ENCODE data around the gene LRCOL1. TPM values are rescaled to one million over a fixed set of nuclear protein-coding genes. Genes with fewer than 3 reads are reported as not detected.

LRCOL1 gene
- total RNA-seq, 1 donor from 2014 or later, result 6.6 TPM

- DNase-seq, result no peak
Observed at GRCh38 chr12:132581348-132582057, 28.9 kb downstream of the LRCOL1 start.

DNA sequence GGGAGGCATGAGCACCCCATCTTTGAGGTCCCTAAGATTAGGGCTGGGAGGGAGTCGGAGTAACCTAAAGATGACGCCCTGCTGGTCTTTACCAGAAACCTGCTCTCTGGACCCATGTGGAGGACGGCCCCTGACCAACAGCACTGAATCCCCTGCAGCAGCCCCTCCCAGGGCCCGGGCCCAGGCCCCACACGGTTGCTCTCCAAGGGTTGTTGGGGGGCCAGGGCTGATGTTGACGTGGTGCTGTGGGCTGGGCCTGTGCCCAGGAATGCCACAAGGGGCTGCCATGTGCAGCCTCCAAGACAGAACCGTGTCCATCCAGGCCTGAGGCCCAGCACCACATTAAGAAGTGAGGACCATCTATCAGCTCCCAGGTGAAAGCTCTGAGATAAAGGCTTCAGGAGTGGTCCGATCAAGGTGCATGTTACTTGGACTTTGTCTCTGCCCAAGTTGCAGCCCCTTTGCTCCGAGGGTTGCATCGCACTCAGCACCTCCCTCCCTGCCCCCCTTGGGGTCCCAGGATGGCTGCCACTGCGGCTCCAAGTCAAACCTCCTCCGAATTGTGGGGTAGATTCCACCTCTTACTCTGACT lies 29.6 kb downstream of the LRCOL1 start:
- DNase-seq, result no peak

DNA sequence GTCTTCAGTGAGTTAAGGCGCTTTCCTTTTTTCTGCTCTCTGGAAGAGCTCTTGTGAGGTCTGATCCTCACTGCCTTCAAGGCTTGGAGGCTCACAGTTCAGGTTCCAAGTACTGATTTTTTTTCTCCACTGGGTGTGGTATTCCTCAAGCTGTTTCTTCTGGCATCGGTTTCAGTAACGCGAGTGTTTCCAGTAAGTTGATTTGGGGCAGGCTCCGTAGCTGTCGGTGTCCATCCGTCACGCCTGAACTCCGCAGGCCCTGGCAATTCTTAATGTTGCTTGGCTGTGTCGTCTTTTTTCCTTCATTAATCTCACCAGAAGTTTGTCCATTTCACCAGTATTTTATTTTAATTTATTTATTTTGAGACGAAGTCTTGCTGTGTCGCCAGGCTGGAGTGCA lies 30.6 kb downstream of the LRCOL1 start:
- no peak for DNase-seq

DNA sequence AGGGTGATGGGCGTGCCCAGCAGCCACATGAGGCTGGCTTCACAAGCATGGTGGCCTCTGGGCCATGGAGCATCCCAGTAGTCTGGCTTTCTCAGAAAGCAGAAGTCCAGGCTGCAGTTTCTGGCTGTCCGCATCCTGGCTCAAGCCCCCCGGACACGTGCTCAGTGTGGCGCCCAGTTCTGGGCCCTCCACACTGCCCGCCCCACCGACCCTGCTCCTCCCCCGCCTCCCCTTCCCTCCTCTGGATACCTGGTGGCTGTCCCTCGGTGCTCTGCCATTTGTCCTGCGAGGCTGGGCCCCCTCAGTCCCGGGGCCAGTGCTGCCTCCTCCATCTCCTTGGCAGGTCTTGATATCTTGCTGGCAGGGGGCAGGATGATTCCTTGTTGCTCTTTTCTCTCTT lies 31.6 kb downstream of the LRCOL1 start:
- DNase-seq, result no peak

DNA sequence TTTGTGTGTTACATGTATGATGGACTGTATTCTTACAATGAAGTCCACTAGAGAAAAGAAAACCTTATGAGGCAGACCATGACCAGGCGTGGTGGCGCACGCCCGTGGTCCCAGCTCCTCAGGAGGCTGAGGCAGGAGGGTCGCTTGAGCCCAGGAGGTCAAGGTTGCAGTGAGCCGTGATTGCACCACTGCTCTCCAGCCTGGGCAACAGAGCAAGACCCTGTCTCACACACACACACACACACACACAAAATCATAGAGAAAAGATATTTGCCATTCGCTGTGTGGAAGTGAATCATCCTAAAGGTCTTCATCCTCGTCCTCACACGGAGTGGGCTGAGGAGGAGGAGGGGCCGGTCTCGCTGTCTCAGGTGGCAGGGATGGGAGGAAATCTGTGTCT lies 32.3 kb downstream of the LRCOL1 start:
- DNase-seq, result no peak

DNA sequence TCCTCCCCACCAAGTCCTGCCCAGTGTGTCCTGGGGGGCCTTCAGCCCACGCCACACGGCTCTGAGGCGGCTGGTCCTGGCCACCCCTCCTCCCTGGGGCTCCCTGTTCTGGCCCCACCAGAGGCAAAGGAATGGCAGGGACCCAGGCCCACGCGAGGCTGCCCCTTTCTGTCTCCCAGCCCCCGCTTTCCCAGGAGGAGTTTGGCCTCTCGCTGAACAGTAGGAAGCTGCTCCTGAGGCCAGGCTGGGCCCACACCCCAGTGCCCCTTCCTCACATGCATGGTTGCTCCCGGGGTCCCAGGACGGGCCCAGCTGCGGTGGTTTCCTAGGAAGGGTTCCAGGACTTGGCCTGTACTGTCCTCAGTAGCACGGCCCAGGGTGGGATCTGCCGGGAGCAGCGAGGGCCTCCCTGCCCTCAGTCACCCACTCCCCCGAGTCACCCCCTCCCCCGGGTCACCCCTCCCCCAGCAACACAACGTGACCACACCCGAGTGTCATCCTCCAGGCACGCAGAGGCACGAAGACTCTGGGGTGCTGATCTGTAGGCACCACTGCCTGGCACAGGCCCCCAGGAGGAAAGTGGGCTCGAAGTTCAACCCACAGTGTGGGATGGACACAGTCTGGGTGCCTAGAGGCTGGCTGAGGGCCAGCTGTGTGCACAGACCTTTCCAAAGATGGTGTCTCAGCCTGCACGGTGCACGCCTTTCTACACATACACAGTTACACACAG lies 33.0 kb downstream of the LRCOL1 start:
- DNase-seq, result no peak

- DNase-seq, result no peak
Observed at GRCh38 chr12:132576701-132577100, 33.7 kb downstream of the LRCOL1 start.

GRCh38 chr12:132575661-132576060 lies 34.7 kb downstream of the LRCOL1 start:
- DNase-seq, result no peak

GRCh38 chr12:132574271-132574996 lies 35.9 kb downstream of the LRCOL1 start:
- no peak for DNase-seq

DNA sequence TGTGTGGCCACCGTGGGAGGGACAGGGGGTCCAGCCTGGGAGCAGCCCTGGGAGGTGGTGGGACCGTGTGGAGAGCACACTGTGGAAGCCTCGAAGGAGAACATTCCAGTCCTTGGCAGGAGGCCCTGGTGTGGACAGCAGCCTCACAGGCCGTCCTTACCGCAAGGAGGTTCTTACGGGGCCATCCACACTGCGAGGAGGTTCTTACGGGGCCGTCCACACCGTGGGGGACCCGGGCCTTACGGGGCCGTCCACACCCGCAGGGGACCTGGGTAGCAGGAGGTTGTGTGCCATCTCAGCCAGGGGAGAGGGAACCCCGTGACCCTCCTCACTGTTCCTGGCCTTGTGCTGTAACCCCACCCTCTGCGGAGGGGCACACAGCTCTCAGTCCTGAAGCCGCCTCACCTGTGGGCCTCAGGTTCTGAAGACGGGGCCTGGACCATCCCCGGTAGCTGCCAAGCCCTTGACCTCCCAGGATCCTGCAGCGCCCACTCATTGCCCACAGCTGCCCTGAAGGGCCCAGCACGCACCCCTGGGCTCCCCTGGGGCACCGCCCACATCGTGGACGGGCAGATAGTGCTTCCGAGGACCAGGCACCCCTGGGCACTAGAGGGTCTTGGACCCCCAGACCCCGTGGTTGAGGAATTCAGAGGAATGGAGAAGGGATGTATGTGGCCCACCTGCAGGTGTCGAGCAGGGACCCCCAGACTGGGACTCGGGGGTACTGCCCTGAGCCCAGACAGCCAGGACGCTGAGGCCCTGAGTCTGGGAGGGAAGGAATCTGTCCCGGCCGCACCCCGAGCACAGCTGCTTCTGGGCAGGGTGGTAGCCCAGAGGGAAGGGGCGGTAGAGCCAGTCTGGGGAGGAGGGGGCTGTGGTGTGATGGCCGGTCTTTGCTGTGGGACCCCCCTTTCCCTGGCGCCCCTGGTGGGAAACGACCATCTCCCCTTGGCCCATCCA lies 37.3 kb downstream of the LRCOL1 start:
- DNase-seq, result no peak

DNA sequence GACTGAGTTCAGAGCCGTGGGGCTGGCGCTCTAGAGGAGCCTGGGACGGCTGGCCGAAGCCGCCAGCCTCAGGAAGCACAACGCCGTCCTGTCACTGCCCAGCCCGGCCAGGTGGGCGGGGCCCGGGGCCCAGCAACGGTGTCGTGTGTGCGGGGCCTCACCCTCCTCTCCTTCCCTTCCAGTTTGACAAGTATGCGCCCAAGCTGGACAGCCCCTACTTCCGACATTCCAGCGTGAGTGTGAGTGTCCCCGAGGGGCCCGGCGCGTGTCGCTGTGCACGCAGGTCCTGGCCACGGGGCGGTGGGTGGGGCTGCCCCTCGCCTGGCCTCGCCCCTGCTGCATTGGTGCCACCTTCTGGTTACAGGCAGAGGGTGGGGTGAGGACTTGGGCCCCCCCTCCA lies 38.3 kb downstream of the LRCOL1 start:
- no peak for DNase-seq

GRCh38 chr12:132571598-132571997 lies 38.8 kb downstream of the LRCOL1 start:
- DNase-seq, result no peak

DNA sequence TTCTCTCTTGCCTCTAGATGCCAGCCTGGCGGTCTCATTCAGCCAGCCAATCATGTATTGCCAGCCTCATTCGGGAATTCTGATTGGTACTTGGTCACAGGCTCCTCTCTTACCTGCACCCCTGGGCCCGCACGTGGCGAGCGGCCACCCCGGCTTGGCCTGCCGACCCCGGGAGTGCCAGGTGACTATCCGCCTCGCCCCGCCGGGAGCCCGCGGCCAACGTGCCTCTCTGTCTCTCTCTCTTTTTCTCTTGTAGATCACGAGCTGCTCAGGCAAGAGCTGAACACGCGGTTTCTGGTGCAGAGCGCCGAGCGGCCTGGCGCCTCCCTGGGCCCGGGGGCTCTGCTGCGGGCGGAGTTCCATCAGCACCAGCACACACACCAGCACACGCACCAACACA lies 39.3 kb downstream of the LRCOL1 start:
- DNase-seq, result no peak

DNA sequence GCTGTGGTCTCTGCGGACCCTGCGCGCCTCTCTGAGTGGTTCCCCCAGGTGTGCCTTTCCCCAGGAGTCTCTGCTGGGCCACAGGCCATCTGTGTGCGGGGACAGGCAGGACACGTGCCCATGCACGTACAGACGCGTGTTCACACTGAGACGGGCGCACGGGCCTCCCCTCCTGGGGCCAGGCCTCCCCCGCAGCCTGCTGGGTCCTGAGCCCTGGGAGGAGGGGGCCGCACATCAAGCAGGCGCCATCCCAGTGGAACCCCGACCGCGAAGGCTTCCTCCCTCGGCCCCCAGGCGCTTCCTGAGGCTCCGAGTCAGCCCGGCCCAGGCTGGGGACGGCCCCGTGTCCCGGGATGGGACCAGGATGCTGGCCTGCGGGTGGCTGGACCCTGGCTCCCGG lies 39.7 kb downstream of the LRCOL1 start:
- no peak for DNase-seq

- no peak for DNase-seq
Observed at GRCh38 chr12:132569856-132570480, 40.4 kb downstream of the LRCOL1 start.

GRCh38 chr12:132568826-132569480 lies 41.4 kb downstream of the LRCOL1 start:
- DNase-seq, result no peak

GRCh38 chr12:132568301-132568700 lies 42.1 kb downstream of the LRCOL1 start:
- DNase-seq, result no peak

DNA sequence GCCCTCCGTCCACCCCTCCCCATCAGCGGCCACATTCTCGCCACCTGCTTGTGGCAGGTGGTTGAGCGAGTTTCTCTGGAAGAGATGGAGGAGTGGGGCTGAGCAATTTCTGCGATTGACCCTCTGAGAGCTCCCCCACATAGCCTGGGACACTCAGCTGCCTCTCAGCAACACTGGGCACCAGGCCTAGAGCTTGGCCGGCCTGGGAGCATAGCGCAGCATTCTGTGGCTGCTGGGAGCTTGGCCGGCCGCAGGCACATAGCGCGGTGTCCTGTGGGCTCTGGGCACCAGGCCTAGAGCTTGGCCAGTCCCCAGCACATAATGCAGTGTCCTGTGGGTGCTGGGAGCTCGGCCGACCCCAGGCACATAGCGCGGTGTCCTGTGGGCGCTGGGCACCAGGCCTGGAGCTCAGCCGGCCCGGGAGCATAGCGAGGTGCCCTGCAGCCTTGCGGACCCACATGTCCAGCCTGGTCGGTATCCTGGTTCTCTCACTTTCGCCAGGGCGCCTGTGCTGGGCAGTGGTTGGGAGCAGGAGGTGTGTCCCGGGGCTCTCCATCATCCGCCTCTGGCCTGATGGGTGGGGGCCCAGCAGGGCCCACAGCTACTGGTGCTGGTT lies 43.8 kb downstream of the LRCOL1 start:
- DNase-seq, result no peak

- no peak for DNase-seq
Observed at GRCh38 chr12:132565365-132565764, 45.0 kb downstream of the LRCOL1 start.

- no peak for DNase-seq
Observed at GRCh38 chr12:132563911-132564310, 46.5 kb downstream of the LRCOL1 start.
